Endothelial cell of umbilical vein (primary cell): Measurements from ENCODE around the gene NBEAL2. TPM values are rescaled to one million over a fixed set of nuclear protein-coding genes. Genes with fewer than 3 reads are reported as not detected.

Experiments
- BruUV-seq: library from RNA; stranded (reverse); fragments of 400-500 nt; replicated peaks from 2 replicates; lab custom pipeline; 2021; lab: Mats Ljungman, UMichigan
- CTCF ChIA-PET: fragments of 300-600, 350-600 bp; sonication (Branson Sonifier 250); formaldehyde crosslinking; loops from one replicate; lab custom pipeline; 2021; ENCODE audit warnings: antibody characterized with exemption, inconsistent platforms; lab: Charles Lee
- POLR2A ChIA-PET: fragments of 300-600, 350-600 bp; sonication (Branson Sonifier 250); formaldehyde crosslinking; loops from one replicate; lab custom pipeline; 2021; ENCODE audit warnings: antibody characterized with exemption, inconsistent platforms; lab: Charles Lee
- DNase-seq: peaks from one replicate; pipeline ENCODE4 v3.0.0-alpha.2; 2011; ENCODE audit warnings: low read depth, low spot score
- FAIRE-seq: peaks from 2 replicates; lab custom pipeline; 2011; peaks lifted over from hg19 to GRCh38; lab: Jason Lieb, UNC
- H2AFZ ChIP-seq: 2 replicates; pipeline ENCODE4 v1.6.0; 2012; ENCODE audit warnings: low read depth, low read length, control low read depth, inconsistent platforms
- H3K27ac ChIP-seq: 2 replicates; pipeline ENCODE4 v1.5.1; 2011; ENCODE audit warnings: low read depth, mild to moderate bottlenecking, control low read depth, low read length, moderate library complexity; ENCODE audit not compliant: insufficient read depth
- H3K27me3 ChIP-seq, 2 experiments: 2 replicates each; pipeline versions ENCODE4 v1.6.0 to v1.6.1; 2011; ENCODE audit warnings: low read length in 2 of 2, mixed read lengths in 1 of 2; ENCODE audit not compliant: control insufficient read depth in 2 of 2, insufficient read depth in 2 of 2
- H3K36me3 ChIP-seq, 2 experiments: 2 replicates in 1 of 2; 3 replicates in 1 of 2; pipeline ENCODE4 v1.5.1; 2011; ENCODE audit warnings: low read length in 2 of 2, mild to moderate bottlenecking in 1 of 2, moderate library complexity in 1 of 2; ENCODE audit not compliant: control insufficient read depth in 2 of 2, insufficient read depth in 2 of 2; ENCODE audit errors: extremely low read depth in 1 of 2
- H3K4me1 ChIP-seq: 3 replicates; pipeline ENCODE4 v1.5.1; 2011; ENCODE audit warnings: mild to moderate bottlenecking, low read length; ENCODE audit not compliant: control insufficient read depth, insufficient read depth; ENCODE audit errors: extremely low read depth
- H3K4me2 ChIP-seq: 2 replicates; pipeline ENCODE4 v1.6.1; 2011; ENCODE audit warnings: low read length, control low read depth, mixed read lengths; ENCODE audit not compliant: insufficient read depth
- H3K4me3 ChIP-seq, 3 experiments: fragments of 200-600 bp in 1 of 3; sonication (generic), shearing (Covaris generic) in 1 of 3; replicated peaks in 1 of 3; 2 replicates each; pipeline ENCODE4 v1.5.1; 2011 to 2016; ENCODE audit warnings: control low read depth in 3 of 3, low read length in 3 of 3, mild to moderate bottlenecking in 2 of 3, inconsistent platforms in 1 of 3, low read depth in 1 of 3, moderate library complexity in 1 of 3; ENCODE audit not compliant: insufficient read depth in 1 of 3
- H3K79me2 ChIP-seq: 2 replicates; pipeline ENCODE4 v1.6.0; 2012; ENCODE audit warnings: low read length, inconsistent platforms; ENCODE audit not compliant: control insufficient read depth, insufficient read depth
- H3K9ac ChIP-seq: replicated peaks from 2 replicates; pipeline ENCODE3; 2011; ENCODE audit warnings: low read length, control low read depth; ENCODE audit not compliant: insufficient read depth; ENCODE audit errors: extremely low read depth
- H3K9me1 ChIP-seq: replicated peaks from 3 replicates; pipeline ENCODE4 v1.6.0; 2011; ENCODE audit warnings: mild to moderate bottlenecking, low read length; ENCODE audit not compliant: control insufficient read depth, insufficient read depth; ENCODE audit errors: extremely low read depth
- H3K9me3 ChIP-seq: replicated peaks from 2 replicates; pipeline ENCODE4 v1.5.1; 2012; ENCODE audit warnings: low read length, inconsistent platforms; ENCODE audit not compliant: control insufficient read depth, insufficient read depth
- H4K20me1 ChIP-seq: replicated peaks from 2 replicates; pipeline ENCODE3; 2011; ENCODE audit warnings: mild to moderate bottlenecking, low read length; ENCODE audit not compliant: control insufficient read depth, insufficient read depth; ENCODE audit errors: extremely low read depth
- CTCF ChIP-seq, 2 donors: IDR thresholded peaks; 1 replicate in 1 of 2; 2 replicates in 1 of 2; pipeline ENCODE4 v1.5.1; 2011; ENCODE audit warnings: low read length in 2 of 2, mild to moderate bottlenecking in 2 of 2, moderate library complexity in 2 of 2, control low read depth in 1 of 2, inconsistent platforms in 1 of 2, low read depth in 1 of 2; ENCODE audit not compliant: insufficient read depth in 1 of 2; ENCODE audit errors: extremely low read depth in 1 of 2
- EZH2 ChIP-seq: IDR thresholded peaks from 2 replicates; pipeline ENCODE4 v1.6.1; 2012; ENCODE audit warnings: borderline replicate concordance, low read depth, mild to moderate bottlenecking, moderate library complexity, low read length, inconsistent platforms; ENCODE audit not compliant: severe bottlenecking
- FOS ChIP-seq: IDR thresholded peaks from 2 replicates; pipeline ENCODE4 v1.6.1; 2011; ENCODE audit warnings: mild to moderate bottlenecking, low read length, moderate library complexity, borderline replicate concordance; ENCODE audit not compliant: insufficient read depth
- GATA2 ChIP-seq: IDR thresholded peaks from 2 replicates; pipeline ENCODE4 v1.7.0; 2011; ENCODE audit warnings: low read depth, mild to moderate bottlenecking, moderate library complexity, mixed read lengths, low read length; ENCODE audit not compliant: insufficient read length, insufficient read depth
- JUN ChIP-seq: IDR thresholded peaks from 2 replicates; pipeline ENCODE4 v1.6.1; 2011; ENCODE audit warnings: borderline replicate concordance, low read depth; ENCODE audit not compliant: insufficient read length, insufficient read depth
- MYC ChIP-seq: IDR thresholded peaks from one replicate; pipeline ENCODE4 v1.6.1; 2011; ENCODE audit warnings: mild to moderate bottlenecking, low read depth, low read length
- POLR2A ChIP-seq: IDR thresholded peaks from 2 replicates; pipeline ENCODE4 v1.6.1; 2012; ENCODE audit warnings: low read depth, mild to moderate bottlenecking, control low read depth, low read length
- POLR2AphosphoS5 ChIP-seq: IDR thresholded peaks from 2 replicates; pipeline ENCODE4 v1.6.1; 2012; ENCODE audit warnings: low read depth, mild to moderate bottlenecking, control low read depth, low read length, moderate library complexity; ENCODE audit not compliant: insufficient read depth
- dilution Hi-C: fragments of 300-500 bp; cut with MboI; formaldehyde crosslinking; loops from one replicate; pipeline ENCODE4 v1.15.0; 2019; ENCODE audit warnings: low sequenced_read_pairs; ENCODE audit not compliant: extremely low pct_ligation_motif_present
- intact Hi-C: fragments of 100-400 bp; cut with micrococcal nuclease; formaldehyde crosslinking; loops from one replicate; pipeline ENCODE4 v1.10.0; 2022
- polyA plus RNA-seq, 4 experiments: library from polyadenylated mRNA; depleted of rRNA in 3 of 4; stranded (reverse) in 3 of 4; unstranded in 1 of 4; fragments of >200 nt; gene quantifications; 2 replicates each; pipeline versions ENCODE4 v1.2.1 to v1.2.3, GENCODE V29; 2011 to 2012; ENCODE audit warnings: missing spikeins in 1 of 4
- total RNA-seq: library from RNA; stranded (reverse); gene quantifications from 2 replicates; pipeline ENCODE4 v1.2.3, GENCODE V29; 2021
- TF ChIP-seq, protein P1 (sequence below): IDR thresholded peaks from 2 replicates; pipeline ENCODE4 v1.6.1; 2011; ENCODE audit not compliant: insufficient read depth, insufficient read length

Gene NBEAL2
- total and polyA plus RNA-seq, 2 donors (not counting 3 experiments of a cell fraction or from before 2014, with no cell fraction given): 48.0 to 84.7 TPM

GRCh38 chr3:46968783-46969428, 10.6 kb upstream of the NBEAL2 start:
- H3K4me1 ChIP-seq: peaks cover 20% of the 10 kb centered on the region
- no peak overlapping the region for H3K9ac ChIP-seq
- intact Hi-C loops (no loop called here), dilution Hi-C loops (no loop called here)
- no peaks in the 10 kb centered on the region for H3K9me3 ChIP-seq
- DNase-seq (no peak), FAIRE-seq (no peak)
- BruUV-seq: no TSS peak
- TF ChIP-seq POLR2AphosphoS5: no peak
- no peak for TF ChIP-seq POLR2A
- TF ChIP-seq, protein P1, sequence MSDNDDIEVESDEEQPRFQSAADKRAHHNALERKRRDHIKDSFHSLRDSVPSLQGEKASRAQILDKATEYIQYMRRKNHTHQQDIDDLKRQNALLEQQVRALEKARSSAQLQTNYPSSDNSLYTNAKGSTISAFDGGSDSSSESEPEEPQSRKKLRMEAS: no peak
- TF ChIP-seq EZH2: no peak
- TF ChIP-seq FOS: no peak
- TF ChIP-seq GATA2: no peak
- TF ChIP-seq MYC: no peak
- TF ChIP-seq JUN: no peak
- no peak for TF ChIP-seq CTCF (IDR thresholded peaks at IDR 0.05; ENCODE audit: extremely low read depth in 1 of 2, insufficient read depth in 1 of 2, low read depth in 1 of 2, low read length in 2 of 2)
- CTCF ChIA-PET: interaction anchor here (1.2 to 2.7 kb wide), 3 partner anchors 33 to 45 kb away, joined by 3 to 8 read pairs (median 4); no protein-coding TSS in a partner anchor
- H3K79me2 ChIP-seq: peaks cover 89% of the 10 kb centered on the region
- H3K9me1 ChIP-seq: no peaks in the 10 kb centered on the region
- peaks cover 6% of the 10 kb centered on the region for H4K20me1 ChIP-seq
- POLR2A ChIA-PET: no interaction called here
- H2AFZ ChIP-seq: no peak overlapping the region
- H3K27me3 ChIP-seq: no peaks in the 10 kb centered on the region
- no peak overlapping the region for H3K27ac ChIP-seq
- H3K36me3 ChIP-seq: no peaks in the 10 kb centered on the region
- no peak overlapping the region for H3K4me3 ChIP-seq
- no peak overlapping the region for H3K4me2 ChIP-seq
